ENCODE data around the gene STAB1. TPM values are rescaled to one million over a fixed set of nuclear protein-coding genes. Genes with fewer than 3 reads are reported as not detected.

The STAB1 gene
- total and polyA plus RNA-seq, 2 of the 13 experiments (the other 11 are each of a cell fraction or from before 2014, with no cell fraction given): 0.09 to 0.34 TPM

- TF ChIP-seq HNRNPK (IDR thresholded peaks at IDR 0.05; ENCODE audit: low read depth, low read length, poor library complexity, severe bottlenecking) (peak; percentile 22), ZUFSP (CRISPR knock-in tag; IDR thresholded peaks at IDR 0.05; ENCODE audit: borderline replicate concordance) (no peak), AFF4 (CRISPR knock-in tag; IDR thresholded peaks at IDR 0.05) (no peak), ZNF691 (CRISPR knock-in tag; IDR thresholded peaks at IDR 0.05; ENCODE audit: borderline replicate concordance, low read depth) (peak; percentile 39; the same call in 1 of the 2 replicates), ZNF383 (CRISPR knock-in tag; IDR thresholded peaks at IDR 0.05; ENCODE audit: borderline replicate concordance) (0 out of 2 replicates have a peak, but pooled peaks have one; percentile 50), BCL3 (CRISPR knock-in tag; IDR thresholded peaks at IDR 0.05) (peak; percentile 84; the same call in 1 of the 2 replicates), CSRNP1 (CRISPR knock-in tag; IDR thresholded peaks at IDR 0.05) (peak; percentile 64; the same call in 1 of the 2 replicates), SP4 (CRISPR knock-in tag; IDR thresholded peaks at IDR 0.05) (peak; percentile 81; the same call in 1 of the 2 replicates), IKZF1 (IDR thresholded peaks at IDR 0.05) (no peak), REST (IDR thresholded peaks at IDR 0.05; ENCODE audit: borderline replicate concordance in 1 of 2, low read depth in 1 of 2, low read length in 2 of 2) (peak in 1 of 2 experiments; percentile 33; a peak in 1 of 4 replicates), PLRG1 (conservative IDR thresholded peaks at IDR 0.05) (no peak), MYNN (CRISPR knock-in tag; IDR thresholded peaks at IDR 0.05; ENCODE audit: low read depth) (no peak; the same call in 1 of the 2 replicates)
Measured at GRCh38 chr3:52536369-52537164, 41.4 kb downstream of the STAB1 start, which contains the start of gene UQCC5 (continued).

Data from HepG2 (cell line).